SHP77 treated with DMSO at 0.1 percent for 48 hours (cell line): Measurements from ENCODE around the gene PLAC8.
"Not testable (repeated sequence)": the region's sequence is repeated elsewhere in the genome, so short reads cannot be mapped to it uniquely, and the experiment has no call there.

ENCODE experiments used
- DNase-seq: peaks from one replicate; lab custom pipeline; 2025; lab: John Stamatoyannopoulos, UW

Gene PLAC8

DNA sequence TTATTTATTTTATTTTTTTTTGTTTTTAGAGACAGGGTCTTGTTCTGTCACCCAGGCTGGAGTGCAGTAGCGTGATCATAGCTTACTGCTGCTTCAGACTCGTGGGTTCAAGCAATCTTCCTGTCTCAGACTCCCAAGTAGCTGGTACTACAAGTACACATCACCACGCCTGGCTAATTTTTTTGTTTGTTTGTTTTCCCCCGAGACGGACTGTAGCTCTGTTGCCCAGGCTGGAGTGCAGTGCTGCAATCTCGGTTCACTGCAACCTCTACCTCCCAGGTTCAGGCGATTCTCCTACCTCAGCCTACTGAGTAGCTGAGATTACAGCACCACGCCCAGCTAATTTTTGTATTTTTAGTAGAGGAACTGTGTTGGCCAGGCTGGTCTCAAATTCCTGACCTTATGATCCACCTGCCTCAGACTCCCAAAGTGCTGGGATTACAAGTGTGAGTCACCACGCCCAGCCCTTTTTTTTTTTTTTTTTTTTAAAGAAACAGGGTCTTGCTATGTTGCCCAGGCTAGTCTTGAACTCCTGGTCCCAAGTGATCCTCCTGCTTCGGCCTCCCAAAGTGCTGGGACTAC, 47.4 kb downstream of the PLAC8 start:
- DNase-seq = no peak

DNA sequence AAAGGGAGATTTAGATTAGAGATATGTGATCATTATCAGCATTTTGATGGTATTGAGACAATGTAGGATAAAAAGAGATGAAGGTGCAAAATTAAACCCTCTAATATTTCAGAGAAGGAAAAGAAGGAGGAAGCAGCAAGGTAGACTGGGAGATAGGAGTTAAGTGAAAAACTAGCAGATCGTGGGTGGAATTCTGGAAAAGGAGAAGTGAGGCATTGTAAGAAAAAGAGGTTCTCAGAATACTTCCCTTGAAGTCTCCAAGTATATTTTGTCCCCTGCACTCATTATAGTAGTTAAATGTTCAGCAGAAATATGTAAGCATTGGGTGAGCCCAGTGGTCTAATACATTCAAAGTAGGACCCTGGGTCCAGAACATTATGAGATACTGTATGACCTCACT, 49.3 kb downstream of the PLAC8 start:
- DNase-seq = no peak

DNA sequence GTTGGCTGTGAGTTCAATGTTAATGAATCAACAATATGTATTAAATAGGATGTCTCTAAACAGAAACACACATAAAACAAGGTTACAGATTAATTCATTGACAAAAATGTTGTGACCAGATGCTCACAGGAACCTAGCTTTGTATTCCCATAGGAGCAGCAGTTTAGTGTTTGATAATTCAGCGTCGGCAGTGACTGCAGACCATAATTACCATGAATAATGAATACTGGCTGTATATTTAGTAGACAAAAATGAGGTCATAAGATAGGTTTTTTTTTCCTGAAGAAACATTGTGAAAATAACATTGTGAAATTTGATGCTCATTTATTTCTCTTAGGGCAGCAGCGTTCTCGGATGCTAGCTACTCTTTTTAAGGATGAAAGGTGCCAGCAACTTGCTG, 51.8 kb downstream of the PLAC8 start:
- DNase-seq = no peak

DNA sequence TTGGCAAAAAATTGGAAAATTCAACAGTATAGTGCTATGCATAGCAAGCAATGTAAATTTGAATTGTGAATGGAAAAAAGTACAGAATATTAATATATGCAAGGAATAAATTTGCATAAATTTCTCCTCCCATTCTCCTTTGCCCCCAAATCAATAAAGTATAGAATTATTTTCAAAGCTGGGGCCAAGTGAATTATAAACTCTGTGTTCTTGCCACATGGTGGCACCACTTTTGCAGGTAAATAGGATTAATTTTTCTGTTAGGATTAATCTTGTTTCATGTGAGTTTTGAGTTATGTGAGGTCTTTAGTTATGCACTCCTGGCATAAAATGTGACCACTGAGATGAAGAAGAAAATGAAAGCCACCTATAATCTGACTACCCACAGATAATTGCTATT, 59.6 kb downstream of the PLAC8 start:
- DNase-seq = no peak

DNA sequence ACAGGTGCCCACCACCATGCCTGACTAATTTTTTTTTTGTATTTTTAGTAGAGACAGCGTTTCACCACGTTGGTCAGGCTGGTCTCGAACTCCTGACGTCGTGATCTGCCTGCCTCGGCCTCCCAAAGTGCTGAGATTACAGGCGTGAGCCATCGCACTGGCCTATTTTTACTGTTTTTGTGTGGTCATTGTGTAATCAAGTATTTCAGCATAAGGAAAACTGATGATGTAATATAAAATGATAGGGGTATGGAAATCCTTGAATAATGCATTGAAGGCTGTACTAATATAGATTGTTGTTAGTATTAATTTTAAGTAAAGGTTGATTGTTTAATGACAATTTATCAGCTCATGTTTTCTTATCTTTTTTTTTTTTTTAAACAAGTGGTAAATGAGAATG, 65.7 kb downstream of the PLAC8 start:
- not testable (repeated sequence) for DNase-seq

DNA sequence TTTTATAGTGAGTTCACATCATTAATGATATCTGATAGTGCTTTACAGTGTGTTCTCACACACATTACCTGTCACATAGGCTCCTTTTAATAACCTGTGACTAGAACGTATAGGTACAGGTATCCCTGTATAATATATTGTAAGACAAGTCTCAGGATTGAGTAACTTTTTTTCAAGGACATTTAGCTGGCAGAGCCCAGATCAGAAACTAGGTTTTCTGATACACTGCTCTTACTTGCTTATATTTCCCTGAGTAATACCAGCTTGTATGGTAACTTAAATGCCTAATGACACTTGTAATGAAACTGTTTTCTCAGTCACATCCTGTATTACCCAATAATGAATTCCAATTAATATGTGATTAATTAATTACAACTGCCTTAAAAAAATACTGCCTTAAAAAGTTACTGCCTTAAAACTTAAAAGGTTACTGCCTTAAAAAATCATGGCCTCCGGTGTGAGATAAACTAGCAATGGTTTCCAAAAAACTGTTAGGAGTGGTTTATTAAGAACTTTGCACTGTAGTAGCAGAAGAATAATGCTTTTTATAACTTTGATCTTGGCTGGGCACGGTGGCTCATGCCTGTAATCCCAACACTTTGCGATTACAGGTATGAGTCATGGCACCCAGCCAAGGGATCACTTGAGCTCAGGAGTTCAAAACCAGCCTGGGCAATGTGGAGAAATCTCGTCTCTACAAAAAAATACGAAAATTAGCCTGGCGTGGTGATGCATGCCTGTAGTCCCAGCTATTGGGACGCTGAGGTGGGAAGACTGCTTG, 67.6 kb downstream of the PLAC8 start:
- DNase-seq = no peak

DNA sequence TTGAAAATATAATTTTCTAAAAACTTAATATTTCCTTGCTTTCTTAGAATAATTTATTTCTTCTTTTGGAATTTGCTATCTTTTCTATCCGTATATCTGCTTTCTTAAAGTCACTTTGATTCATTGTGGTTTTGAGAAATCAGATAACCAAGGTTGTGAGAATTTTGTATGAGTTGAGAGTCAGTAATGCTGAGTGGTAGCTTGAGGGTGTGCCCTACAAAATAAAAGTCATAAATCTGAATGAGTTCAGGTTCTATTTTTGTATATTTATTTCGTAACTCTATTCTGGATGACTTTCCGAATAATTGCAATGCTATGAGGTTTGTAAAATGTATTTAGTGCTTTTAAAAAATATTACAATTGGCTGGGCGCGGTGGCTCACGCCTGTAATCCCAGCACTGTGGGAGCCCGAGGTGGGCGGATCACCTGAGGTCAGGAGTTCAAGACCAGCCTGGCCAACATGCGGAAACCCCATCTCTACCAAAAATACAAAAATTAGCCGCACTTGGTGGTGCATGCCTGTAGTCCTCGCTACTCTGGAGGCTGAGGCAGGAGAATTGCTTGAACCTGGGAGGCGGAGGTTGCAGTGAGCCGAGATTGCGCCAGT, 70.6 kb downstream of the PLAC8 start:
- DNase-seq = no peak

DNA sequence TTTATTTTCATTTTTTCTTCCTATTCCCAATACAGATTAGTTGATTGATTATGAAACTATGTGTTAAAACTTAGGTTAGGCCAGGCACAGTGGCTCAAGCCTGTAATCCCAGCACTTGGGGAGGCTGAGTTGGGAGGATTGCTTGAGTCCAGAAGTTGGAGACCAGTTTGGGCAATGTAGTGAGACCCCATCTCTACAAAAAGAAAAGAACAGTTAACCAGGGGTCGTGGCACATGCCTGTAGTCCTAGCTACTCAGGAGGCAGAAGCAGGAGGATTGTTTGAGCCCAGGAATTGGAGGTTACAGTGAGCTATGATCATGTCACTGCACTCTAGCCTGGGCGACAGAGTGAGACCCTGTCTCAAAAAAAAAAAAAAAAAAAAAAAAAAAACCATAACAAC, 71.4 kb downstream of the PLAC8 start:
- not testable (repeated sequence) for DNase-seq

DNA sequence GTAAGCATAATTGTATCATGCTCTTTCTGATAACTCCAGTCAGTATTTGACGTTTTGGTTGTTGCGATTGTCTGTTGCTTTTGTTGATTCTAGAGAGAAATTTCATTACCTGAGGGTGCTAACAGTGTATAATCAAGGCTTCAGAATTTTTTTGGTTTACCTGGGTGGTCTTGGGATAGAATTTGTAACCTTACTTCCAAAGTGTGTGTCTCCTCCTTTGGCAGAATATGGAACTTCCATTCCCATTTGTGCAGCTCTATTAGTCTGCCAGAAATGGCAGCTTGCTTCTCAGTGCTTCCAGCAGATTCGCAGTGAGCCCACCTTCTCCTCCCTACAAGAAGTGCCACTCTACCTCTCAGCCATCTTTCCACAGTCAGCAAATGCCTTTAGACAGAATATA, 74.3 kb downstream of the PLAC8 start:
- no peak for DNase-seq
